ENCODE results near the gene NTM.

NTM gene

DNA sequence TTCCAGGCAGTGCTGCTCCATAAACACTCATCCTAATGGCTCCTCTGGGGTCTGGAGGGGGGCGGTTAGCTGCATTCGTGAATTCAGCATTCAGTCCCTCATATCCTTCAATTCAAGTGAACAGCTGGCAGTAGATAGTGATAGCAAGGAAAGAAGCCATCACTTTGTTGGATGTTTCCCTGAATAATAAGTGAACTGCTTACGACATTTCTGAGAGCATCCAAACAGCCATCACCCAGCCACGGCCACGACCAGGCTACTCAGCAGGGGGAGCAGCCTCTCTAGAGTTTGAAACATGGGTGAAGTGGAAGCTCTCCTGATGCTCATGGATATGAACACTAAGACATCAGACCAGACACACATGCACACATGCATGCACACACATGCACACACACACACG, 163.6 kb downstream of the NTM start:
- ChIA-PET POLR2A (no interaction called here), CTCF (interaction anchor here (0.6 kb wide), 1 partner anchor 1186 kb away, joined by 3 read pairs; no protein-coding TSS in a partner anchor)
- Histone ChIP-seq H3K36me3 (ENCODE audit: control insufficient read depth in 2 of 2, insufficient read depth in 1 of 2, low read length in 2 of 2) (no peaks in the 10 kb centered on the region), H3K27ac (ENCODE audit: extremely low read depth, low read depth, low read length) (no peak overlapping the region), H3K4me3 (ENCODE audit: low read depth, low read length) (no peak overlapping the region), H3K9me3 (ENCODE audit: control insufficient read depth, insufficient read depth, low read depth, low read length) (no peaks in the 10 kb centered on the region), H3K4me1 (ENCODE audit: control insufficient read depth, insufficient read depth, low read length) (no peaks in the 10 kb centered on the region)
- no peak for TF ChIP-seq ZNF792 (tag by site-specific recombination; IDR thresholded peaks at IDR 0.05)
- TF ChIP-seq, protein P1, sequence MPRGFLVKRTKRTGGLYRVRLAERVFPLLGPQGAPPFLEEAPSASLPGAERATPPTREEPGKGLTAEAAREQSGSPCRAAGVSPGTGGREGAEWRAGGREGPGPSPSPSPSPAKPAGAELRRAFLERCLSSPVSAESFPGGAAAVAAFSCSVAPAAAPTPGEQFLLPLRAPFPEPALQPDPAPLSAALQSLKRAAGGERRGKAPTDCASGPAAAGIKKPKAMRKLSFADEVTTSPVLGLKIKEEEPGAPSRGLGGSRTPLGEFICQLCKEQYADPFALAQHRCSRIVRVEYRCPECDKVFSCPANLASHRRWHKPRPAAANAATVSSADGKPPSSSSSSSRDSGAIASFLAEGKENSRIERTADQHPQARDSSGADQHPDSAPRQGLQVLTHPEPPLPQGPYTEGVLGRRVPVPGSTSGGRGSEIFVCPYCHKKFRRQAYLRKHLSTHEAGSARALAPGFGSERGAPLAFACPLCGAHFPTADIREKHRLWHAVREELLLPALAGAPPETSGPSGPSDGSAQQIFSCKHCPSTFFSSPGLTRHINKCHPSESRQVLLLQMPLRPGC (tag by site-specific recombination; IDR thresholded peaks at IDR 0.05), result no peak
- no peak for TF ChIP-seq ZNF610 (tag by site-specific recombination; IDR thresholded peaks at IDR 0.05; ENCODE audit: borderline replicate concordance)
- TF ChIP-seq ZNF132 (tag by site-specific recombination; IDR thresholded peaks at IDR 0.05; ENCODE audit: borderline replicate concordance), result no peak
- no peak for TF ChIP-seq ZNF776 (tag by site-specific recombination; IDR thresholded peaks at IDR 0.05; ENCODE audit: borderline replicate concordance)
- TF ChIP-seq ZNF19 (tag by site-specific recombination; IDR thresholded peaks at IDR 0.05; ENCODE audit: low read depth), result no peak
- TF ChIP-seq ZNF16 (tag by site-specific recombination; IDR thresholded peaks at IDR 0.05; ENCODE audit: low read depth), result no peak
- no peak for TF ChIP-seq ZNF157 (tag by site-specific recombination; IDR thresholded peaks at IDR 0.05)

DNA sequence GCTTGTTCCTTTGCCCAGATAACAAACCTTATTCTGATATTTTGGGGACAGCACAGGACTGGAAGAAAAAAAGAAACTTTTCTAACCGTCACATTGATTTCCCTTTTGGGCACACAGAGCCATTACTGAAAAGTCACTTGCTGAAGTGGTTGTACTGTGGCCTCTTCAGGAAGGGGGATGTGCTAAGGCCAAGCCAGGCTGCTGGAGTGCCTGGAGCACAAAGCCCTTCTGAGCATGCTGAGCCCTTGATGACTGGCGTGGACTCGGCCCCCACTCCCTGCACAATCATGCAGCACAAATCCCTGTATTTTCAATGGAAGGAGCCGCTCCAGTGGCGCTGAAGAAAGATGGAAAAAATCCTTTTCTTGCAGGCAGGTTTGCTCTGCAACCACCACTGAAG, 164.2 kb downstream of the NTM start:
- no peaks in the 10 kb centered on the region for H3K9me3 ChIP-seq (ENCODE audit: control insufficient read depth, insufficient read depth, low read depth, low read length)
- no peak overlapping the region for H3K4me3 ChIP-seq (ENCODE audit: low read depth, low read length)
- no peaks in the 10 kb centered on the region for H3K4me1 ChIP-seq (ENCODE audit: control insufficient read depth, insufficient read depth, low read length)
- ChIA-PET POLR2A (no interaction called here), CTCF (interaction anchor here (0.6 kb wide), 2 partner anchors 205 to 1185 kb away, joined by 3 read pairs; no protein-coding TSS in a partner anchor)
- H3K36me3 ChIP-seq (ENCODE audit: control insufficient read depth in 2 of 2, insufficient read depth in 1 of 2, low read length in 2 of 2), result no peaks in the 10 kb centered on the region
- no peak for TF ChIP-seq SCRT1 (tag by site-specific recombination; IDR thresholded peaks at IDR 0.05; ENCODE audit: borderline replicate concordance)
- no peak for TF ChIP-seq ZNF473 (tag by site-specific recombination; IDR thresholded peaks at IDR 0.05)
- no peak for TF ChIP-seq ZNF548 (tag by site-specific recombination; IDR thresholded peaks at IDR 0.05)
- no peak for TF ChIP-seq RBAK (tag by site-specific recombination; IDR thresholded peaks at IDR 0.05)
- TF ChIP-seq ZNF624 (tag by site-specific recombination; IDR thresholded peaks at IDR 0.05), result no peak
- no peak for TF ChIP-seq ZNF23 (tag by site-specific recombination; IDR thresholded peaks at IDR 0.05; ENCODE audit: borderline replicate concordance)
- TF ChIP-seq ZNF510 (tag by site-specific recombination; IDR thresholded peaks at IDR 0.05; ENCODE audit: insufficient replicate concordance), result no peak
- TF ChIP-seq GLI4 (tag by site-specific recombination; IDR thresholded peaks at IDR 0.05), result no peak
- no peak for TF ChIP-seq ZNF350 (tag by site-specific recombination; IDR thresholded peaks at IDR 0.05)
- no peak for TF ChIP-seq ZSCAN30 (tag by site-specific recombination; IDR thresholded peaks at IDR 0.05)
- TF ChIP-seq ZNF311 (tag by site-specific recombination; IDR thresholded peaks at IDR 0.05; ENCODE audit: borderline replicate concordance), result no peak
- no peak for TF ChIP-seq ZNF211 (tag by site-specific recombination; IDR thresholded peaks at IDR 0.05; ENCODE audit: low read depth)
- TF ChIP-seq ZNF16 (tag by site-specific recombination; IDR thresholded peaks at IDR 0.05; ENCODE audit: low read depth), result no peak
- no peak for TF ChIP-seq MZF1 (tag by site-specific recombination; IDR thresholded peaks at IDR 0.05; ENCODE audit: borderline replicate concordance)
- TF ChIP-seq, protein P2, sequence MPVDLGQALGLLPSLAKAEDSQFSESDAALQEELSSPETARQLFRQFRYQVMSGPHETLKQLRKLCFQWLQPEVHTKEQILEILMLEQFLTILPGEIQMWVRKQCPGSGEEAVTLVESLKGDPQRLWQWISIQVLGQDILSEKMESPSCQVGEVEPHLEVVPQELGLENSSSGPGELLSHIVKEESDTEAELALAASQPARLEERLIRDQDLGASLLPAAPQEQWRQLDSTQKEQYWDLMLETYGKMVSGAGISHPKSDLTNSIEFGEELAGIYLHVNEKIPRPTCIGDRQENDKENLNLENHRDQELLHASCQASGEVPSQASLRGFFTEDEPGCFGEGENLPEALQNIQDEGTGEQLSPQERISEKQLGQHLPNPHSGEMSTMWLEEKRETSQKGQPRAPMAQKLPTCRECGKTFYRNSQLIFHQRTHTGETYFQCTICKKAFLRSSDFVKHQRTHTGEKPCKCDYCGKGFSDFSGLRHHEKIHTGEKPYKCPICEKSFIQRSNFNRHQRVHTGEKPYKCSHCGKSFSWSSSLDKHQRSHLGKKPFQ (tag by site-specific recombination; IDR thresholded peaks at IDR 0.05), result no peak
- TF ChIP-seq, protein P3, sequence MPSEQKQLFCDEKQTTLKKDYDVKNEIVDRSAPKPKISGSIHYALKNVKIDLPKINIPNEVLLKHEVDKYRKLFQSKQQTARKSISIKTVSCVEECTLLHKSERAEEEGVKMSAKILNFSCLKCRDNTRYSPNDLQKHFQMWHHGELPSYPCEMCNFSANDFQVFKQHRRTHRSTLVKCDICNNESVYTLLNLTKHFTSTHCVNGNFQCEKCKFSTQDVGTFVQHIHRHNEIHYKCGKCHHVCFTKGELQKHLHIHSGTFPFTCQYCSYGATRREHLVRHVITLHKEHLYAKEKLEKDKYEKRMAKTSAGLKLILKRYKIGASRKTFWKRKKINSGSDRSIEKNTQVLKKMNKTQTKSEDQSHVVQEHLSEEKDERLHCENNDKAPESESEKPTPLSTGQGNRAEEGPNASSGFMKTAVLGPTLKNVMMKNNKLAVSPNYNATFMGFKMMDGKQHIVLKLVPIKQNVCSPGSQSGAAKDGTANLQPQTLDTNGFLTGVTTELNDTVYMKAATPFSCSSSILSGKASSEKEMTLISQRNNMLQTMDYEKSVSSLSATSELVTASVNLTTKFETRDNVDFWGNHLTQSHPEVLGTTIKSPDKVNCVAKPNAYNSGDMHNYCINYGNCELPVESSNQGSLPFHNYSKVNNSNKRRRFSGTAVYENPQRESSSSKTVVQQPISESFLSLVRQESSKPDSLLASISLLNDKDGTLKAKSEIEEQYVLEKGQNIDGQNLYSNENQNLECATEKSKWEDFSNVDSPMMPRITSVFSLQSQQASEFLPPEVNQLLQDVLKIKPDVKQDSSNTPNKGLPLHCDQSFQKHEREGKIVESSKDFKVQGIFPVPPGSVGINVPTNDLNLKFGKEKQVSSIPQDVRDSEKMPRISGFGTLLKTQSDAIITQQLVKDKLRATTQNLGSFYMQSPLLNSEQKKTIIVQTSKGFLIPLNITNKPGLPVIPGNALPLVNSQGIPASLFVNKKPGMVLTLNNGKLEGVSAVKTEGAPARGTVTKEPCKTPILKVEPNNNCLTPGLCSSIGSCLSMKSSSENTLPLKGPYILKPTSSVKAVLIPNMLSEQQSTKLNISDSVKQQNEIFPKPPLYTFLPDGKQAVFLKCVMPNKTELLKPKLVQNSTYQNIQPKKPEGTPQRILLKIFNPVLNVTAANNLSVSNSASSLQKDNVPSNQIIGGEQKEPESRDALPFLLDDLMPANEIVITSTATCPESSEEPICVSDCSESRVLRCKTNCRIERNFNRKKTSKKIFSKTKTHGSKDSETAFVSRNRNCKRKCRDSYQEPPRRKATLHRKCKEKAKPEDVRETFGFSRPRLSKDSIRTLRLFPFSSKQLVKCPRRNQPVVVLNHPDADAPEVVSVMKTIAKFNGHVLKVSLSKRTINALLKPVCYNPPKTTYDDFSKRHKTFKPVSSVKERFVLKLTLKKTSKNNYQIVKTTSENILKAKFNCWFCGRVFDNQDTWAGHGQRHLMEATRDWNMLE (tag by site-specific recombination; conservative IDR thresholded peaks at IDR 0.05; ENCODE audit: low read depth), result no peak
- no peak for TF ChIP-seq OSR2 (tag by site-specific recombination; IDR thresholded peaks at IDR 0.05)
- no peak overlapping the region for H3K27ac ChIP-seq (ENCODE audit: extremely low read depth, low read depth, low read length)

Data from HEK293 (cell line).